ENCODE measurements around the gene SCN4B. TPM values are rescaled to one million over a fixed set of nuclear protein-coding genes. Genes with fewer than 3 reads are reported as not detected.

The SCN4B gene
- total RNA-seq, 4 donors from 2014 or later: 0.35 to 8.3 (median 1.4) TPM

DNA sequence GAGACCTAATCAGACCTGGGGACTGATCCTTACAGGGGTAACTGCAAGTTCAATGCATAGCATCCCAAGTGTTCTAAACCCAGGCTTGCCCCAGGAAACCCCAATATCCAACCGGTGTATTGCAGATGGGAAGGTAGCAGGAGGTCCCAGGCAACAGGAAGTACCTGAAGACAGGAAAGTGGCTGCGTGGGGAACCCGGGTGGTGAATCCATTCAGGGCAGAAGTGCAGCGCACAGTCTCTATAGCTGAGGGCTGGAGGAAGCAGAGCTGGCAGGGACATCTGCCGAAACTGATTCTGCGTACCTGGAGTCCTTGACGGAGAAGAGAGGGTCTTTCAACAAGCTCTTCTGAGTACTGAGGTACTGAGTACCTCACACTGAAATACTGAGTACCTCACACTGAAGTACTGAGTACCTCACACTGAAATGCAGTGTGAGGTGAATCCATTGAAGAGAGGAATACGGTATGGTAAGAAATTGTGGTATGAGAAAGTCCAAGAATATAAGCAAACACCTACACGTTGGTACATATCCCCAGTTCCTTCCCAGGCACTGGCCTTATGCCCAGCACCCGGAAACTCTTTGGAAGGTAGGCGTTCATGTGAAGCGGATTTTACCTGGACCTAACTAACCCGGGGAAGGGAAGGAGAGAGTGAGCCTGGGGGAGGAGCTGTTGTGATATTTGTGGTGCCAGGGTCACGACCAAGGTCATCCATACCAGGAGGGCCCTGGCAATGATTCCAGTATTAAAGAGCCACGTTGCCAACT is 20.1 kb downstream of the SCN4B start:
- no peaks in the 10 kb centered on the region for H3K36me3 ChIP-seq
- H3K27me3 ChIP-seq: no peaks in the 10 kb centered on the region
- H3K4me1 ChIP-seq: no peaks in the 10 kb centered on the region
- no peak overlapping the region for H3K27ac ChIP-seq
- no peak for DNase-seq
- H3K9me3 ChIP-seq: no peaks in the 10 kb centered on the region
- no peak overlapping the region for H3K4me3 ChIP-seq
- TF ChIP-seq POLR2A (IDR thresholded peaks at IDR 0.05): no peak
- TF ChIP-seq, protein P1, sequence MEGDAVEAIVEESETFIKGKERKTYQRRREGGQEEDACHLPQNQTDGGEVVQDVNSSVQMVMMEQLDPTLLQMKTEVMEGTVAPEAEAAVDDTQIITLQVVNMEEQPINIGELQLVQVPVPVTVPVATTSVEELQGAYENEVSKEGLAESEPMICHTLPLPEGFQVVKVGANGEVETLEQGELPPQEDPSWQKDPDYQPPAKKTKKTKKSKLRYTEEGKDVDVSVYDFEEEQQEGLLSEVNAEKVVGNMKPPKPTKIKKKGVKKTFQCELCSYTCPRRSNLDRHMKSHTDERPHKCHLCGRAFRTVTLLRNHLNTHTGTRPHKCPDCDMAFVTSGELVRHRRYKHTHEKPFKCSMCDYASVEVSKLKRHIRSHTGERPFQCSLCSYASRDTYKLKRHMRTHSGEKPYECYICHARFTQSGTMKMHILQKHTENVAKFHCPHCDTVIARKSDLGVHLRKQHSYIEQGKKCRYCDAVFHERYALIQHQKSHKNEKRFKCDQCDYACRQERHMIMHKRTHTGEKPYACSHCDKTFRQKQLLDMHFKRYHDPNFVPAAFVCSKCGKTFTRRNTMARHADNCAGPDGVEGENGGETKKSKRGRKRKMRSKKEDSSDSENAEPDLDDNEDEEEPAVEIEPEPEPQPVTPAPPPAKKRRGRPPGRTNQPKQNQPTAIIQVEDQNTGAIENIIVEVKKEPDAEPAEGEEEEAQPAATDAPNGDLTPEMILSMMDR (IDR thresholded peaks at IDR 0.05): no peak

DNA sequence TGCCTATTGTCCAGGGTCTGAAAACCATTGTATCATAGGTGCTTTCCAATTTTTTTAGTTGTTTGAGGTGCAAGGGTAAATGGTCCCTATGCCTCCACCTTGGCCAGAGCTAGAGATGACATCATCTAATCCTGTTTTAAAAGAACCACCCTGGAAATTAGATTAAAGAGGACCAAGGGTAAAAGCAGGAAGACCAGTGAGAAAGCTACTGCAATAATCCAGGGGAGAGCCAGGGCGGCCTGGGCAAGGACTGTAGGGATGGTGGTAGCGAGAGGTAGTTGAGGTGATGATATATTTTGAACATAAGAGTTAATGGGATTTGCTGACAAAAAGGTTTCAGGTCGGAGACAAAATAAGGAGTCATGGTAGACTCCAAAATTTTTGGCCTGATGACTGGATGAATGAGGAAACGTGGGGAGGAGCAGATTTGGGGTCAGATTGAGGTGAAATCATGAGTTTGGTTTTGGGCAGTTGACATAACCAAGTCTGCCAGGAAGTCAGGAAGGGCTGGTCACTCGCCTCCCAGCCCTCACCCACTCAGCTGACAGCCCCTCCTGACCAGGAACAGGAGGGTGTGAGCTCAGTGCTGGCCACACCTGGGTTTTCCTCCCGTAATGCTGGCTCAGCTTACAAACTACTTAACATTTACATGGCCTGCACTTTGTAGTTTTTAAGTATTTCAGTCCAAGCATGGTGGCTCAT is 23.0 kb downstream of the SCN4B start:
- no peak overlapping the region for H3K4me3 ChIP-seq
- no peak for DNase-seq

DNA sequence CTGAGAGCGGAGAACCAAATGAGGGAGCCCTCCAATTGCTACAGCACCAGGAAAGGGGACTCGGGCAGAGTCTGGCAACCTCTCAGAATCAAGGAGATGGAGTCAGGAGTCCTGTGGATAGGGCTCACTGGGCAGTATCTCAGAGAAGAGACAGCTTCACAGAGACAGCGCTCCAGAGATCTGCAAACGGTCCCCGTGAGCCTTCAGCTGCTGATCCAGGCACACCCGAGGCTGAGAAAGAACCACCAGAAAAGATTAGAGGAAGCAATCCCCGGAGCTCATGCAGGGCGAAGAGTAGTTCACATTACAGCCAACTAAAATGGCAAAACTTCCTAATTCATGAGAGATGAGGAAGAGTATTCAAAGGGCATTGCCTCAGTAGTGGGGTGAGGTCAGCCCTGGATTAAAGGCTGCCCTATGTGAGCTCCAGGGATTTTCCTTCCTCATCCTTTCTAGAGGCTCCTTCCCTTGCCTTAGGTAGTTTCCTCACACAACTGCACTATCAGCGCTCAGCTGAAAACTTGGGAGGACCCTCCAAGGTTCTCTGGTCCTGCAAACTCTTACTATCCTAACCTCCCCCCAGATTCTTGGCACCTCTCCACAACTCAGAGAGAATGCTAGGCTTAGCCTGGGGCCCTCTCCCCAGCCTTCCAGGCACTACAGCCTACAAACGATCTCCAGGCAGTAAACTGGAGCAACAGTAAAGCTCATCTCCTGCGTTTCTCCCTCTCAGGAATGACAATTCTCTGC is 23.7 kb downstream of the SCN4B start:
- no peak for DNase-seq
- no peaks in the 10 kb centered on the region for H3K4me1 ChIP-seq
- H3K36me3 ChIP-seq: no peaks in the 10 kb centered on the region
- H3K9me3 ChIP-seq: no peaks in the 10 kb centered on the region
- no peak for TF ChIP-seq POLR2A (IDR thresholded peaks at IDR 0.05)
- TF ChIP-seq, protein P1 (IDR thresholded peaks at IDR 0.05): no peak
- H3K27ac ChIP-seq: no peak overlapping the region
- H3K4me3 ChIP-seq: no peak overlapping the region
- H3K27me3 ChIP-seq: no peaks in the 10 kb centered on the region

More for the DNA sequence above, 23.0 kb downstream of the SCN4B start:
- Histone ChIP-seq H3K9me3 (no peaks in the 10 kb centered on the region), H3K4me1 (no peaks in the 10 kb centered on the region), H3K27ac (no peak overlapping the region), H3K27me3 (no peaks in the 10 kb centered on the region), H3K36me3 (no peaks in the 10 kb centered on the region)
- TF ChIP-seq POLR2A (IDR thresholded peaks at IDR 0.05): no peak
- TF ChIP-seq, protein P1 (IDR thresholded peaks at IDR 0.05): no peak

DNA sequence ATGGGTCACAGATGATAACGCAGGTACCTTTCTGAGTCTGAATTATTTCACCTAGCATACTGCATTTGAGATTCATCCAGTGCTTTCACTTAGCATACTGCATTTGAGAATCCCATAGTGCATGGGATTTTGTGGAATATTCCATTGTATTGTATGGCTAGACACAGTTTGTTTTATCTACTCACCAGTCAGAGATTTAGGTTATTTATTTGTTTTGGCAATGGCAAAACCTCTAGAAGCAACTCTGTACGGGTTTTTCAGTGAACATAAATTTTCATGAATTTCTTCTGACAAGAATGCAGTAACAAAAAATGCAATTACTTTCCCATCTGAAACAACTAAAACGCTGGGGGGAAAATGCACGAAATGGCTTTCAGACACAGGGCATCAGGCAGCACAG is 24.3 kb downstream of the SCN4B start:
- TF ChIP-seq POLR2A (IDR thresholded peaks at IDR 0.05): no peak
- TF ChIP-seq, protein P1 (IDR thresholded peaks at IDR 0.05): no peak
- no peaks in the 10 kb centered on the region for H3K27me3 ChIP-seq

DNA sequence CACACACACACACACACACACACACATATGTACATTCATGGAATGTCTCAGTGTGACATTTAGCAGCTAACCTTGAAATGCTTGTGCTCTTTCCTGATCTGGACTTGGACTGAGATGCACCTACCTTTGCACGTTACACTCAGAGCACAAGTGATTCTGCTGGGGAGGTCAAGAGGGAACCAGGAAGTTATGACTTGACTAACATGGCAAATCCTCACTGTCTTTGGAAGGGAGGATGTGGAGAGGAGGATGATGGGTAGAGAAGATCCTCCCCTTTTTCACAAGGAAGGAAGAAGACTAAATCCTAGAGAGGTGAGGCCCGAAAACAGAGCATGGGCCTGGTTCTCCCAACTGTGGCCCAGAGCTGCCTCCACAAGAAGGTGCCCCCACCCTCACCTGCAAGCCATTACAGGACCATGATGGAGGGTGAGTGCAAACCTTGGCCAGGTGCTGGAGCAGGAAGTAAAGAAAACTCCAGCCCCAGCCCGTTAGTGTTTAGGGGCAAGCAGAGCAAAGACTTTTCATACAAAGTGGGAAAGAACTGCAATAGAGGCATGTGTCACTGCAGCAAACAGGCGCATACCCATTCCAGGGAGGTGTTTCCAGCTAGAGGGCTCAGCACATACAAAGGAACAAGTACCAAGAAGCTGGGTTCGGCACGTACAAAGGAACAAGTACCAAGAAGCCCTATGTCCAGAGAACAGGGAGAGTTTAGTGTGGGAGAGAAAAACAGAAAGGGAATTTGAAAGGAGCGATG is 26.4 kb downstream of the SCN4B start:
- TF ChIP-seq, protein P1 (IDR thresholded peaks at IDR 0.05): no peak
- TF ChIP-seq POLR2A (IDR thresholded peaks at IDR 0.05): no peak
- Histone ChIP-seq H3K27ac (no peak overlapping the region), H3K36me3 (peaks cover 0 to 4% (median 0%) of the 10 kb centered on the region in 3 donors), H3K4me3 (no peak overlapping the region), H3K9me3 (no peaks in the 10 kb centered on the region), H3K27me3 (no peaks in the 10 kb centered on the region), H3K4me1 (no peaks in the 10 kb centered on the region)
- no peak for DNase-seq

More for the DNA sequence above, 24.3 kb downstream of the SCN4B start:
- Histone ChIP-seq H3K4me1 (no peaks in the 10 kb centered on the region), H3K27ac (no peak overlapping the region), H3K36me3 (no peaks in the 10 kb centered on the region), H3K9me3 (no peaks in the 10 kb centered on the region), H3K4me3 (no peak overlapping the region)
- no peak for DNase-seq

All from Peyer's patch (tissue), 4 donors.